ENCODE data around the gene MGAT4B. TPM values are rescaled to one million over a fixed set of nuclear protein-coding genes. Genes with fewer than 3 reads are reported as not detected.

The MGAT4B gene
- total RNA-seq, 3 donors from 2014 or later, result 43.6 to 63.7 (median 54.5) TPM

GRCh38 chr5:179783128-179783527 lies 23.5 kb downstream of the MGAT4B start:
- no peak for ATAC-seq
- DNase-seq, result no peak
- Mint-ChIP-seq H3K36me3 (ENCODE audit: insufficient read depth) (peaks cover 6% of the 10 kb centered on the region), H3K4me3 (no peak overlapping the region), H3K4me1 (ENCODE audit: low read depth) (no peaks in the 10 kb centered on the region), H3K27me3 (ENCODE audit: low read depth) (no peaks in the 10 kb centered on the region), H3K9me3 (no peaks in the 10 kb centered on the region)

DNA sequence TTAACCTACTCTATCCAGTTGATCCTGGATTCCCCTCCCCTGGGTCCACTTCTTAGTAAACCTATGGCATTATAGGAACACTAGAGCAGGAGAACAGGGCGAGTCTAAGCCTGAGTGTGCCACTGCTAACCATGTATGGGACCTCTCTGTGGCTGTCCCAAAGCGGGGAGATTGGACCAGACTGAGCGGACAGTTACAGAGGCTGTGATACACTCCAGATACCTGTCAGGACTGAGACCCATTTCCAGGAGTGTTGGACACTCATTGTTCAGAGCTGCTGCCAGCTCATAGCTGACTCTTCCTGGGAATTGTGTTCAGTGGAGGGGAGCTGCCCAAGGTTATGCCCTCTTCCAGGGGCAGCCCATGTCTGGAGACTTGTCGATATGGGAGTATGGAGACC lies 24.8 kb downstream of the MGAT4B start:
- DNase-seq (no peak), ATAC-seq (no peak)
- Mint-ChIP-seq H3K36me3 (ENCODE audit: insufficient read depth) (peaks cover 12% of the 10 kb centered on the region), H3K4me1 (ENCODE audit: low read depth) (no peaks in the 10 kb centered on the region), H3K4me3 (no peak overlapping the region), H3K9me3 (no peaks in the 10 kb centered on the region), H3K27me3 (ENCODE audit: low read depth) (no peaks in the 10 kb centered on the region)

DNA sequence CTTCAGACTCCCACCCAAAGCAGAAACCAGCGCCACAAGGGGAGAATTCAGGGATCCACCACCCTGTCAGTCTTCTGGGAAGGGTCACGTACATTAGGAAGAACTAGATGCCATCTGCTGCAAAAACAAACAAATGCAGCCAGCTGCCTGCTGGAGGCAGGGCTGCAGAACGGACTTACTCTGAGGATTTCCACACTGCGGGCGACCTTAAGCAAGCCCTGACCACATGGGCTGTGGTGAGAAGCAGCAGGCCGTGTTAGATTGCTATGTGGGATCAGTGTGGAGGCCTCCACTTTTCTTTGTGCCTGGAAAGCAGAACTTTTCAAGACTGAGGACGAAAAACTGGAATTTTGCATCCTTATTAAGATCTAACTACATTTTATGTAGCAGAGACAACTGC lies 26.3 kb downstream of the MGAT4B start:
- Mint-ChIP-seq H3K4me3 (no peak overlapping the region), H3K36me3 (ENCODE audit: insufficient read depth) (peaks cover 19% of the 10 kb centered on the region), H3K9me3 (no peaks in the 10 kb centered on the region), H3K4me1 (ENCODE audit: low read depth) (no peaks in the 10 kb centered on the region), H3K27me3 (ENCODE audit: low read depth) (no peaks in the 10 kb centered on the region)
- ATAC-seq (no peak), DNase-seq (no peak)

DNA sequence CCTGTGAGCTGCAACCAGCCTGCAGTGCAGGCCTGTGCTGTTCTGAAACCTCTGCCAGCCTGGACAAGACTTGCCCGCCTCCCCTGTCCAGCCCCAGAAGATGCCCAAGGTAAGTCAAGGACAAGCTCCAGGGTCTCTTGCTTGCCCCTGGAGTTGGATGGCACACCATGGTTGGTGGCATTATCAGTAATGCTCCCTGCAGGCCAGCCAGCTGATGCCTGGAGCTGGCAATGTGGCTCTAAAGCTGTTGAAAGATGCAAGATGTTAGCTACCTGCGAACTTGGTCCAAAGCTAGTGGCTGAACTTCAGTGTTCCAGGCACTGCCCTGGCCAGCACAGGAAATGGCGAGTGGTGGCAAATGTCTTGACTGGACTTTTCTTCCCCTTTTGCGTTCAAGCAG lies 26.8 kb downstream of the MGAT4B start:
- H3K36me3 Mint-ChIP-seq (ENCODE audit: insufficient read depth), result peaks cover 19% of the 10 kb centered on the region
- H3K4me1 Mint-ChIP-seq (ENCODE audit: low read depth), result no peaks in the 10 kb centered on the region
- no peak for DNase-seq
- H3K4me3 Mint-ChIP-seq, result no peak overlapping the region
- ATAC-seq, result no peak
- no peaks in the 10 kb centered on the region for H3K9me3 Mint-ChIP-seq
- H3K27me3 Mint-ChIP-seq (ENCODE audit: low read depth), result no peaks in the 10 kb centered on the region

- Mint-ChIP-seq H3K9me3 (no peaks in the 10 kb centered on the region), H3K36me3 (ENCODE audit: insufficient read depth) (peaks cover 24% of the 10 kb centered on the region), H3K4me3 (no peak overlapping the region), H3K4me1 (ENCODE audit: low read depth) (no peaks in the 10 kb centered on the region), H3K27me3 (ENCODE audit: low read depth) (no peaks in the 10 kb centered on the region)
- no peak for DNase-seq
- ATAC-seq, result no peak
Observed at GRCh38 chr5:179778591-179778990, 28.1 kb downstream of the MGAT4B start.

DNA sequence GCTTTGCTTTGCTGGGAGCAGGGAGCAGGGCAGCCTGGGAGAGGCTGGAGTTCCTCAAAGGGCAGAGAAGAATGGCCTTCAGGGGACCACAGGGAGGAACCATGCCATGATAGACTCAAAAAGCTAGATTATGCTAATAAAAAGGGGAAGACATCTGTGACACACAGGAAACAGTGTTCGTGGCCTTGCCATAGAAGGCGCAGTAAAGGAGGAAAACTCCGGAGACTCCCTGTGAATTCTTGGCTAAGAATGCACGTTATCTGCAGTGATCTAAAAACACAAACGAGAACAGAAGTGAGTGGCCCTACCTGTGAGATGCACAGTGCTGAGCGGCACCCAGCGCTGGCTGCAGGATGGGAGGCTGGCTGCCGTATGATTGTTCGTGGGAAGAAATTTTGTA lies 28.8 kb downstream of the MGAT4B start:
- ATAC-seq, result no peak
- Mint-ChIP-seq H3K4me3 (no peak overlapping the region), H3K27me3 (ENCODE audit: low read depth) (no peaks in the 10 kb centered on the region), H3K9me3 (no peaks in the 10 kb centered on the region), H3K4me1 (ENCODE audit: low read depth) (no peaks in the 10 kb centered on the region), H3K36me3 (ENCODE audit: insufficient read depth) (peaks cover 31% of the 10 kb centered on the region)
- DNase-seq, result no peak

GRCh38 chr5:179777456-179777855 lies 29.2 kb downstream of the MGAT4B start:
- Mint-ChIP-seq H3K9me3 (no peaks in the 10 kb centered on the region), H3K36me3 (ENCODE audit: insufficient read depth) (peaks cover 33% of the 10 kb centered on the region), H3K4me1 (ENCODE audit: low read depth) (no peaks in the 10 kb centered on the region), H3K27me3 (ENCODE audit: low read depth) (no peaks in the 10 kb centered on the region), H3K4me3 (no peak overlapping the region)
- no peak for ATAC-seq
- DNase-seq, result no peak

GRCh38 chr5:179776411-179776938 lies 30.2 kb downstream of the MGAT4B start:
- ATAC-seq, result no peak
- no peaks in the 10 kb centered on the region for H3K9me3 Mint-ChIP-seq

DNA sequence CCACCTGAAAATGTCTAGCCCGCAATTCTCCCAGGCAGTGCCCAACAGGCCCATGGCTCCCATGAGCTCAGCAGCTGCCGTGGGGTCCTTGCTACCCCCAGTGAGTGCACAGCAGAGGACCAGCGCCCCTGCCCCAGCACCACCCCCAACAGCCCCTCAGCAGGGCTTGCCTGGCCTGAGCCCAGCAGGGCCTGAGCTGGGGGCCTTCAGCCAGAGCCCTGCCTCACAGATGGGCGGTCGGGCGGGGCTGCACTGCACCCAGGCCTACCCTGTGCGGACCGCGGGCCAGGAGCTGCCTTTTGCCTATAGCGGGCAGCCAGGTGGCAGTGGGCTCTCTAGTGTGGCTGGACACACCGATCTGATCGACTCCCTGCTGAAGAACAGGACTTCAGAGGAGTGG lies 32.2 kb downstream of the MGAT4B start:
- DNase-seq, result no peak
- H3K9me3 Mint-ChIP-seq, result no peaks in the 10 kb centered on the region
- no peaks in the 10 kb centered on the region for H3K4me1 Mint-ChIP-seq (ENCODE audit: low read depth)
- no peak overlapping the region for H3K4me3 Mint-ChIP-seq
- no peaks in the 10 kb centered on the region for H3K27me3 Mint-ChIP-seq (ENCODE audit: low read depth)
- ATAC-seq, result no peak
- H3K36me3 Mint-ChIP-seq (ENCODE audit: insufficient read depth), result peaks cover 35% of the 10 kb centered on the region

More at GRCh38 chr5:179776411-179776938, 30.2 kb downstream of the MGAT4B start:
- no peaks in the 10 kb centered on the region for H3K4me1 Mint-ChIP-seq (ENCODE audit: low read depth)
- H3K36me3 Mint-ChIP-seq (ENCODE audit: insufficient read depth), result peaks cover 34% of the 10 kb centered on the region
- no peak overlapping the region for H3K4me3 Mint-ChIP-seq
- no peak for DNase-seq
- no peaks in the 10 kb centered on the region for H3K27me3 Mint-ChIP-seq (ENCODE audit: low read depth)

DNA sequence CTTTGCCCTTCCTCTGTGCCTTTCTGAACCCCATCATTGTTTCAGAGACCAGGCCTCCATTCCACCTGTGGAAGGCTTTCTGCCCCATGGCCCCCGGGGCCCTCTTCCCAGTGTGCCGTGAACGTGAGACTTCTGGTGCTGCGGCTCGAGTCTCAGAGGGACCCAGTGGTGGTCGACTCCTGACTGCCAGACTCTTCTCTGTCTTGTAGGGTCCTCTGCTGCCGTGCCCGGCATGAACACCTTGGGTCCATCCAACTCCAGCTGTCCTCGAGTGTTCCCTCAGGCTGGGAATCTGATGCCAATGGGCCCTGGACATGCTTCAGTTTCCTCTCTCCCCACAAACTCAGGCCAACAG lies 33.0 kb downstream of the MGAT4B start:
- Mint-ChIP-seq H3K9me3 (no peaks in the 10 kb centered on the region), H3K4me1 (ENCODE audit: low read depth) (no peaks in the 10 kb centered on the region), H3K27me3 (ENCODE audit: low read depth) (no peaks in the 10 kb centered on the region), H3K36me3 (ENCODE audit: insufficient read depth) (peaks cover 40% of the 10 kb centered on the region), H3K4me3 (no peak overlapping the region)
- ATAC-seq (no peak), DNase-seq (no peak)

DNA sequence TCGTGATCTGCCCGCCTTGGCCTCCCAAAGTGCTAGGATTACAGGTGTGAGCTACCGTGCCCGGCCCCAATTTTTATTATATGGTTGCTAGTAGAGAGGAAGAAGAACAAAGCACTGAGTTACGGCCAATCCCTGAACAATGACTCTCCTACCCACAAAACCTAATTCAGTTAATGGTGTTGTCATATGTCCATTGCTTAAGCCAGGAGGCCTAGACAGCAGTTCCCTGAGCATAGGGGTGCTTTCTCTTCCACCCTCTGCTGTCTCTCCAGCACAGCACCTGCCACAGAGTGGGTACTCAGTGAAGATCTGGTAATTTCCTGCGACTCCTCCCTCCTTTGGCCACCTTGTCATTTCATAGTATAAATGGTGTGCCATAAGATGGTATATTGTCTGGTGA lies 34.3 kb downstream of the MGAT4B start:
- no peaks in the 10 kb centered on the region for H3K27me3 Mint-ChIP-seq (ENCODE audit: low read depth)
- H3K9me3 Mint-ChIP-seq, result no peaks in the 10 kb centered on the region
- ATAC-seq (no peak), DNase-seq (no peak)
- peaks cover 37% of the 10 kb centered on the region for H3K36me3 Mint-ChIP-seq (ENCODE audit: insufficient read depth)
- no peak overlapping the region for H3K4me3 Mint-ChIP-seq
- H3K4me1 Mint-ChIP-seq (ENCODE audit: low read depth), result no peaks in the 10 kb centered on the region

- Mint-ChIP-seq H3K36me3 (ENCODE audit: insufficient read depth) (peaks cover 39% of the 10 kb centered on the region), H3K4me3 (no peak overlapping the region), H3K27me3 (ENCODE audit: low read depth) (no peaks in the 10 kb centered on the region), H3K4me1 (ENCODE audit: low read depth) (no peaks in the 10 kb centered on the region), H3K9me3 (no peaks in the 10 kb centered on the region)
- DNase-seq, result no peak
- no peak for ATAC-seq
Observed at GRCh38 chr5:179771311-179771895, 35.3 kb downstream of the MGAT4B start.

DNA sequence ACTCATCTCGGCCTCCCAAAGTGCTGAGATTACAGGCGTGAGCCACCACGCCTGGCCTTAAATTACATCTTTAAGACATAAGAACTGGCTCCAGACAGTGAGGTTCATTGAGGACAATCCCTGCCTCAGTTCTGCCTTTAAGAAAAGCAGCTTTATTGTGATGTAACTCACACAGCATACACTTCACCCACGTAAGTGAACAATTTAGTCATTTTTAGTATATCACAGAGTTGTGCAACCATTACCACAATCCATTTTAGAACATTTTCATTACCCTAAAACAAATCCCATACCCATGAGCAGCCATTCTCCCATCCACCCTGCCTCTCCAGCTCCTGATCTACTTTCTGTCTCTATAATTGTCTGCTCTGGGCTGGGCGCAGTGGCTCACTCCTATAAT lies 36.9 kb downstream of the MGAT4B start:
- Mint-ChIP-seq H3K27me3 (ENCODE audit: low read depth) (no peaks in the 10 kb centered on the region), H3K9me3 (no peaks in the 10 kb centered on the region), H3K36me3 (ENCODE audit: insufficient read depth) (peaks cover 38% of the 10 kb centered on the region), H3K4me1 (ENCODE audit: low read depth) (peaks cover 5% of the 10 kb centered on the region), H3K4me3 (no peak overlapping the region)
- DNase-seq, result no peak
- no peak for ATAC-seq

- no peaks in the 10 kb centered on the region for H3K27me3 Mint-ChIP-seq (ENCODE audit: low read depth)
- ATAC-seq, result no peak
- DNase-seq, result no peak
- peaks cover 38% of the 10 kb centered on the region for H3K36me3 Mint-ChIP-seq (ENCODE audit: insufficient read depth)
- H3K4me3 Mint-ChIP-seq, result no peak overlapping the region
- peaks cover 5% of the 10 kb centered on the region for H3K4me1 Mint-ChIP-seq (ENCODE audit: low read depth)
- H3K9me3 Mint-ChIP-seq, result no peaks in the 10 kb centered on the region
Observed at GRCh38 chr5:179769271-179769670, 37.4 kb downstream of the MGAT4B start.

GRCh38 chr5:179768326-179769085 lies 38.2 kb downstream of the MGAT4B start:
- Mint-ChIP-seq H3K4me1 (ENCODE audit: low read depth) (peaks cover 6% of the 10 kb centered on the region), H3K9me3 (no peaks in the 10 kb centered on the region), H3K27me3 (ENCODE audit: low read depth) (no peaks in the 10 kb centered on the region), H3K4me3 (no peak overlapping the region), H3K36me3 (ENCODE audit: insufficient read depth) (peaks cover 32% of the 10 kb centered on the region)
- ATAC-seq, result peak; percentile 86 to 95
- no peak for DNase-seq
